GM19240 (cell line): ENCODE measurements around the gene TBL1Y.
"Not testable (repeated sequence)": the region's sequence is repeated elsewhere in the genome, so short reads cannot be mapped to it uniquely, and the experiment has no call there.

ENCODE experiments used
- DNase-seq: peaks from one replicate; pipeline ENCODE4 v3.0.0; 2011; ENCODE audit warnings: low spot score; ENCODE audit not compliant: insufficient read length

TBL1Y gene

DNA sequence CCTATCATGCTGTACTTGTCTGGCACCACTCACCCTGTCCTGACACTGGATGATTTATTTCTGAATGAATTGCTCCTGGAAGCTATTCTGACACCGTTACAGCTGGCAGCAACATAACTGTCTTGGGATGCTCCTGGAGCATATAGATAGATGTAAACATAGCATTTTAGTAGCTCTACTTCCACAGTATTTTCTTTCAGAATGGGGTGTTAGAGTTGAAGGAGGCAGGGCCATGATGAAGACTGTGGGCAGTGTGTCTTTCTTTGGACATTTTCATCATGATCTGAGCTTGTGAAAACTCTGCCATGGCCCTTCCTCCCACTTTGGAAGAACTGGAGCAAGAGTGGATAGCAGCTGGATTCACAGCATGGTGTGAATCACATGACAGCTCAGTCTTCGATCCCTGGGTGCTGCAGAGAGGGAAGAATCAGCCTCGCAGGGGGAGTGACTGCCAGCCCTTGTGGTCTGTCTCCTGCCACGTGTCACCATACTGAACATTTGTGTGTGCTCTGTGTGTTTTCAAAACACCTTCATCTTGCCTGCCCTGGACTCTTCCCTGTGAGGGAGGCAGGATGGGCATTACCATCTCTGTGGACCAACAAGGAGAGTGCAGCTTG is 61.9 kb downstream of the TBL1Y start:
- DNase-seq: no peak

GRCh38 chrY:6974971-6975370 is 64.5 kb downstream of the TBL1Y start:
- DNase-seq: no peak

- no peak for DNase-seq
Observed at GRCh38 chrY:6977783-6978182, 67.3 kb downstream of the TBL1Y start.

DNA sequence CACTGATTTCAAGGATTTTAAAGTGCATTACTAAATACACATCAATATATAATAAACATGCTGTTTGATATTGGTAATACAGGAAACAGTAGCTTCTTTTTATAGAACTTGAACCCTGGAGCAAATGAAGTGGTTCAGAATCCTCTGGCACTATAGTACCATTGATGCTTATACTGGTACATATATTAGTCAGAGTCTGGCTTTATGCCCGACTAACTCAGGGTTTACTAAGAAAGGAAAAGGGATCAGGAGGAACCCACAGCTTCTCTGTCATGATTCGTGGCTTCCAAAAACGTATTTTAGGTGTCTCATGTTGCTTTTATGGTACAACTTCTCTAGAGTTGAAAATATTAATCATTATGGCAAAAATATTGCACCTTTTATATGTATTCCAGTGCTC is 72.7 kb downstream of the TBL1Y start:
- DNase-seq: no peak

- DNase-seq: no peak
Observed at GRCh38 chrY:6987811-6988210, 77.3 kb downstream of the TBL1Y start.

- no peak for DNase-seq
Observed at GRCh38 chrY:6989886-6990620, 79.6 kb downstream of the TBL1Y start.

DNA sequence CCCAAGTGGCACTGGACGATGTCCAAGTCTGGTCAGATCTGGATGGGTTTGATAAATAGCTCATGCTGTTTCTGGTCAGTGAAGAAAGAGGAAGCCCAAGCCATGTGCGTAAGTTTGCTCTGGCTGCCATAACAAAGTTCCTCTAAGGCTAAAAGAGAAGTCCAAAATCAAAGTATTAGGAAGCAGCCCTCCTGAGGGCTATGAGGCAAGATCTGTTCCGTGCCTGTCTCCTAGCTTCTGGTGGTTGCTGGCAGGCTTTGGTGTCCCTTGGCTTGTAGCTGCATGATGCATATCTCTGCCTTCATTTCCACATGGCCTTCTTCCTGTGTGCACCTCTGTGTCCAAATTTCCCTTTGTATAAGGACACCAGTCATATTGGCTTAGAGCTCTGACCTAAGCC is 81.5 kb downstream of the TBL1Y start:
- DNase-seq: no peak

DNA sequence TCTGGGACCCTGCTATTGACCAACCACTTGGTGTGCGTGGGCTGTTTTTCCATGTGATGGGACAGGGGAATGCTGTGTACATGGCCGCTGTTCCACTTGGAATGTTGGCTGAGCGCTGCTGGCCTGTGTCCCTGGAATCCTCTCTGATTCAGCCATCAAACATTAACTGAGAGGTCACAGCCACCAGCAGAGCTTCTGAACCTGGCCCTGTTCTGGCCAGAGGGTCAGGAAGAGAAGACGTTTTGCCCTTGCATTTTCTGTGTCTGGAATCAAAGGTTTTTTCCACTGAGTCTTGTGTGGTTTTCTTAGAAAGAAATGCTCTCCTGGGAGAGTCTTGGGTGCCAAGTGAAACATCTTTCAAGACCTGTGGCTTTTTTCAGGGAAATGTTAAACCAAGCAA is 85.5 kb downstream of the TBL1Y start:
- no peak for DNase-seq

- no peak for DNase-seq
Observed at GRCh38 chrY:6997503-6998066, 87.1 kb downstream of the TBL1Y start.

- DNase-seq: no peak
Observed at GRCh38 chrY:6999905-7000304, 89.4 kb downstream of the TBL1Y start.

DNA sequence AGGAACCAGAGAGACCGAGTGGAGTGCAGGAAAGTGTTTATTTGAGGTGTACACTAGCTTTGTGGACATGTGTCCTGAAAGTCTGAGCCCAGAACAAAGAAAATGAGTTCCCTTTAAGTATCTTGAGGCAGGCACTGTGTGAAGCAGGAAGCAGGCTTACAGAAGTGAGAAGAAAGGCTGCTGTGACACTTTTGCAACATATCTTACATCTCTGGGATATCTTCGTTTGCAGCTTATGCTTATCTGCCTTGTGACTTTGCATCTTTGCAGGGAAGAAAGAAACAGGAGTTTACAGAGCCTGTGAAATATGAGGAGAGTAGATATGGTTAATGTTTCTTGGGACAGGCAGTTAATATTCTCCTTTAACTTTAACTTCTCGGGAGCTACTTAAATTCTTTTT is 92.1 kb downstream of the TBL1Y start:
- no peak for DNase-seq

DNA sequence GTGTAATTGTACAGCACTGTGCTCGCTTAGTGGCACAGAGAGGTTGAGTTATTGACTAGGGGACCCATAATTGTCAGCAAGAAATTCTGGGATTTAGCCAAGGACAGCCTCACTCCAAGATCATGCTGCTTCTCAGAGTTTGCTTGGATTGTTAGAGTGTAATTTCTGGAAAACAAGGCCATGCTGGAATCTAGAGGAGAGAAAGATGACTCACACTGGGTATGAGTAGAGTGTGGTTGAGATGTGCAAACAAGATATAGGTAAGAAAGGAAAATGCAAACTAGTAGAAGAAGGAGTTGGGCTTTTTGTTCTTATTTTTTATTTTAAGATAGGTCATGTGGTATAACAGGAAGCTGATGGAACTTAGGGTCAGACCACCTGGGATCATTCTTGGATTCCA is 97.4 kb downstream of the TBL1Y start:
- DNase-seq: no peak

GRCh38 chrY:7008578-7009355 is 98.3 kb downstream of the TBL1Y start:
- DNase-seq: no peak

DNA sequence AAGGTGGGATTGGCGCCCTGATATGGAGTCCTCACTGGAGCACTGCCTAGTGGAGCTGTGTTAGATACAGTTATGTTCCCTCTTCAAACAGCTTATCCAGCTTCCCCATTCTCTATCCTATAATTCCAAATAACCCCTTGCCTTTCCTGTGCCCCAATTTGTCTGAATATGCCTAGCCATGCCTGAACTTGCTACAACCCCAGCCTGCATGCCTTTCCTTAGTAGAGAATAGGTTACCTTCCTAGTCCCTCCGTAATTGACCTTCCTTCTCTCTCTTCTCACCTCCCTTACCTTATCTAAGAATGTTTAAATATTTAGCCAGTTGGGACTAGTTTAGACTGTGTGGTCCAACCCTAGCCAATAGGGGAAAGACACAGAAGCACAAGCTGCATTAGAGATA is 102.6 kb downstream of the TBL1Y start:
- no peak for DNase-seq

DNA sequence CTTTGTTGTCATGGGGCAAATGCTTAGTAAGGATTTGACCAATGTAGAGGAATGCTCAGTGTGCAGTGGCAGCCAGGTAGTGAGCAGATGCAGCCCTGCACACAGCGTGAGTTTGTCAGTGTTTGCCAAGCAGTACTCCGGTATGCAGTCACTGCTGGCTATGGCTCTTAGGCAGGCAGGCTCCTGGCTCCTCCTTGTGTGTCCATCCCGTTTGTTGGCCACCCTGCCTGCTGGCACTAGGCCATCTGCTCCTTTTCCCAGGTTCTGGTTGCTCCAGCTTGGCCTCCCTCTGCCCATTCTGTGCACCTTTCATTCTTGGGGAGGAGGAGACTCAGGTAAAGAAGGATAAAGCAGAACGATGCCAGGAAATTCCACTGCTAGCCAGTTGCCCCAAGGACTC is 106.0 kb downstream of the TBL1Y start:
- DNase-seq: no peak

DNA sequence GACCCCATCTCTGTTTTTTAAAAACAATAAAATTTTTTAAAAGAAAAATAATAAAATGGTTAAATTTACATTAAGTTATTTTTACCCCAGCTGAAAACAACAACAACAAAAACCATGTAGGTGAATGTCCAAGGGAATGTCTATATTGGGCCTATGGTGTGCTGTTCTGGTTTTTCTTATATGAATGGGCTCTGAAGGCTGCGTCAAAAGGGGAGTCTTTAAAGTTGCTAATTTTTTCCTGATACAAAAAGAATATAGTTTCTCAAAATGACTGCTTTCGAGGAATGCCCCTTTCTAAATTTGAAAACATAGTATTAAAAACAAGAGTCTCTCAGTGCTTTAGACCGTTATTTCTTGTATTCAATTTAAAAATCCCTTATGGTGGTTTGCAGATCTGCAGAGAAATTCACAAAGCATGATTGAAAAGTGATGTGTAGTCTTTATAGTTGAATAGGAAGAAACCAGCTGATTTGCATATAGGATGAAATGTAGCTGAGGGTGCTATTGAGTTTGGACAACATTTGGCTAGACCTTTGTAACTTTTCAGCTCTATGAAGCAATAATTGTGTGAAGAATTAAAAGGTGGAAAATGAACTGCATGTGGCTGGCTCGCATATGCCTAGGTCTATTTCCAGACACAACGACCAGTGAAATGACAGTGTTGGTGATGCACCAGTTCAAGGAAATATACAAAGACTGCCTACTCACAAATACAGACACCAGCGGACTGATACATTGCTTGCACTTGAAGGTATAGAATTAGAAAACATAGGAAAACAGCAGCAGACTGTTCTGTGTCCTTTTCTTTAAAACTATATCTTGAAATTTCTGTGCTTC is 107.0 kb downstream of the TBL1Y start:
- DNase-seq: no peak

DNA sequence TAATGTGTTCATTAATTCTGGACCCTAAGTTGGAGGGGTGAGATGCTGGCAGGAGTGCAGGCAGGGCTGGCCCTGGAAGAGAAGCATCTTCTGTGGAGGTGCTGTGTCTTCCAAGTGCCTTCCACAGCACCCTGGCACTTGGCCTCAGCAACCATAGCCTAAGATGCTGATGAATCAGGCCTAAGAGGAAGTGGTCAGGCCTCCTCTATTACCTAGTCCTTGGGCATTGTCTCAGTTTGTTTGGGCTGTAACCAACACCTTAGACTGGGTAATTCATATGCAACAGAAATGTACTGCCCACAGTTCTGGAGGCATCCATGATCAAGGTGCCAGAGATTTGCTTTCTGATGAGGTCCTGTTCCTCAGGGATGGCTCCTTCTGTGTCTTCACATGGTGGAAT is 128.5 kb downstream of the TBL1Y start:
- DNase-seq: no peak

GRCh38 chrY:7040662-7041061 is 130.2 kb downstream of the TBL1Y start:
- no peak for DNase-seq

DNA sequence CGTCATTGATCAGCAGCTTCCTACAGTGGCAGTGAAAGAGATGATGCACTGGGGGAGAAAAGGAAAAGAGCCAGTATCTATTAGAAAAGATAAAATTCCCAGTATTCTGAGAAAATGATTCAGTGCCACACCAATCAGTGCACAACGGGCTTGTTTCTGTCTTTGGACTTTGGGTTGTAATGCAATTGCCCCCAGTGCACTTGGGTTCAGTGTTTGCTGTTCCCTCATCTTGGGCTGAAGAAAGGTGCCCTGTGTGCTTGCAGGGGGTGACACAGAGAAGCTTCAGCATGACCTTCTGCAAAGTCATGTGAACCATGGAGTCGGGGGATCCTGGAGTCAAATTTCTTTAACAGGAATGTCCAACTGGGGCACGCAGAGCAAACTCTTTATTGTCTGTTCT is 131.5 kb downstream of the TBL1Y start:
- no peak for DNase-seq

GRCh38 chrY:7052461-7052860 is 142.0 kb downstream of the TBL1Y start:
- not testable (repeated sequence) for DNase-seq

- no peak for DNase-seq
Observed at GRCh38 chrY:7056886-7057285, 146.4 kb downstream of the TBL1Y start.
